ENCODE measurements around the gene C1orf21.

C1orf21 gene

DNA sequence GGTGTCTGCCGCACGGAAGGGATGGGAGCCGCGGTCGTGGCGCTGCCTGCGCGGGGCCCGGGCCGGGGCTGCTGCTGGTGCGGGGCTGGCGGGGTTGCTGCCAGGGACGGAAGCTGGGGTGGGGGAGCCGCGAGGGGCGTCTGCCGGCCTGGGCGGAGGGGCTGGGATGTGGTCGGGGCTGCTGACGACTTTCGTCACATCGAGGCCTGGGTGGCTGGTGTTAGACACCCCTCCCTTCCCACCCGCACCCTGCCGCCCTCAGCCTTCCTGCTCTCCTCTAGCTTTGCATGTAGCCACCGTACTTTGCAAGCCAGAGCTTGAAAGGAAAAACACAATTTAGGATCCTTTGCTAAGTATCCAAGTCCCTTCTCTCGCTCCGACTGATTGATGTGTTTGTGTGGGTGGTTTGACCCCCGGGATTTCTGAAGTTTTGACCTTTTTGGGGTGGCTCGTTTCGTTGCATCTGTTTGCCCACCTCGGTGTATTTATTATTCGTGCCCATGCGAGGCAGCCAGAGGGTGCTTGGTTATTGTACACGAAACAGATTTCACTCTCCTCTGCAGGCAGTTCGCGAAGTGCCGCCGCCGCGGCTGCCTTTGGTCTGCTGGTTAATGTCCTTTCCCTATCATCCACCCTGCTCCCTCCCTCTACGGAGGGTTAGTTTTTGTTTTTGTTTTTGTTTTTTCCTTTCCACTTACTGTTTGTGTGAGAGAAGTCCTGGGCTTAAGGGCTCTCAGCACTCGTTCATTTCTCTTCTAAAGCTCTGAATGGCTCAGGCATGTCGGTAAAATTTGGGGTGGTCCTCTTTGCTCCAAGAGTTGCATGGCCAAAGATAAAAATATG is 868 bp downstream of the C1orf21 start:
- DNase-seq: peak; percentile 67

DNA sequence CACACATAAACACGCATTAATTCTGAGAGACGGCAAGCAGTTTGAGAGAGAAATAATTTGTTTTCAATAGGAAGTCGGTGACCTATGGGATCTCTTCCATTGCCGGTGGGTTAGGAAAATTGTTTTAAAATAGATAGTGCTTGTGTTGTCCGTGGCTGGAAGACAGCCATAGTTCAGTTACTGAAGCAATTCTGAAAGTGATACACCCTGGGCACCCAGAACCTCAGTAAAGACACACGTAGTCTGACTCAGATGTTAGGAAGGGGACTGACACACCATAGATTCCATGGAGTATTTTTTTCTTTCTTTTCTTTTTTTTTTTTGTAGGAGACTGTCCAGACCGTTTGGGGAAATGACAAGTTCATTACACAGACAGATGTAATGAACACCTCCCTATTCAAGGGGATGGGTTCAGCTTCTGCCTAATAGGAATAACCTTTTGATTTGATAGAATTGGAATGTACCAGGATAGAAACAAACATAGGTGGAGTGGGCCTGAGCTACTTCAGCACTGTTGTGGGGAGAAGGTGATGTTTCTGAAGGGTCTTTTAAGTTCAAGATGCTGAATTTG is 1.6 kb downstream of the C1orf21 start:
- no peak for DNase-seq

- no peak for DNase-seq
Measured at GRCh38 chr1:184388971-184389370, 2.1 kb downstream of the C1orf21 start.

- DNase-seq: no peak
Measured at GRCh38 chr1:184389446-184389845, 2.6 kb downstream of the C1orf21 start.

- DNase-seq: no peak
Measured at GRCh38 chr1:184390889-184391288, 4.1 kb downstream of the C1orf21 start.

GRCh38 chr1:184392067-184392466 is 5.2 kb downstream of the C1orf21 start:
- no peak for DNase-seq

DNA sequence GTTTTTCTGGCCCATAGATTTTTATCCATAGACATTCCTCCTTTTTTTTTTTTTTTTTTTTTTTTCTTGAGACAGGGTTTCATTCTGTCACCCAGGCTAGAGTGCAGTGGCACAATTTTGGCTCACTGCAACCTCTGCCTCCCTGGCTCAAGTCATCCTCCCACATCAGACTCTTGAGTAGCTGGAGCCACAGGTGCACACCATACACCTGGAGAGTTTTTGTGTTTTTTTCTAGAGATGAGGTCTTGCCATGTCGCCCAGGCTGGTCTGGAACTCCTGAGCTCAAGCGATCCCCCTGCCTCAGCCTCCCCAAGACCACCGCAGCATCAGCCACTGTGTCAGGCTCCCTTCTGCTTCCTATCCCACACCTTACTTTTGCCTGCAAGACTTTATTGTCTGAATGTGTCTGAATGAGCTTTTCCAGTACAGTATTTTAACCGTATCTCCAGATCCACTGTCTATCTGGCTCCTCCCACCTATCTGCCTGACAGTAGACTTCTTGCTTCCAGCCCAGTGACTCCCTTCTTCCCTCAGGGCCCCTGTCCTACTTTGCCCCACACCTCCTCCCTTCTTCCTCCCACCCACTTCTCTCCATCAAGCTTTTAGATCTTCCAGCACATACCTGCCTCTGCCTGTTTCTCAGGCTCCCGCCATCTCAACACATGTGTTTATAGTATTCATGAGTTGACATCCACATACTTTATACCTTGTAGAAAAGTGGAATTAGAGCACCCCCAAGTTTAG is 6.1 kb downstream of the C1orf21 start:
- DNase-seq: no peak

DNA sequence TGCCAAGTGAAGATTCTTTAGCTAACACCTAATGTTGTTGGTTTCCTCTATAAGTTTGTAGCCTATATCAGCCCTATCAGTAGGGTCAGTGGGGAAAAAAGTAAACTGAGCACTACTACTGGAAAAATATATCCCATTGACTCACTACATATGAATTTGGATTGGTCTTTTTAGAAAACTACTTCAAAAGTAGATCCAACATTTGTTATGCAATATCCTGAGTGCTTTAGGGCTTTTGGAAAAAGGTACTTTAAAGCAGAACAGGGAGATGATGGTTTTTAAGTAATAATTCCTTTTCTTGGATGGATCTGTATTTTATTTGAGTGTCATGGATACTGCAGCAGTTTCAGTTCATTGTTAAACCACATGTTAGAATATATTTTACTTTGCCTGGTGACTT is 7.1 kb downstream of the C1orf21 start:
- no peak for DNase-seq

DNA sequence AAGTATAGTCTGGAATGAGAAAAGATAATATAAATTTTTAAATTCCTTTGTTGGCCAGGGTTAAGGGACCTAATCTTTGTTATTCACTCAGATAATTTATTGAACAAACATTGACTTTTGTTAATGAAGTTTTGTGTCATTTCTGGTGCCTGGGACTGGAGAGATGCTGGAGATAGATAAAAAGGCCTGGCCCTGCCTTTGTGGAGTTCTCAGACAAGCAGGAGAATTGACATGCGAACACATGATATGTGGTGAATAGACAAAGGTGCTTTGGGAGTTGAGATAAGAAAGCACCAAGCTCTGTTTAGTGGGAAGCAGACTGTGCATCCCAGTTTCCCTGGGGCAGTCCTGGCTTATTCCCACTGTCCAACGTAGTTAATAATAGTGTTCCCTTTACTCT is 8.5 kb downstream of the C1orf21 start:
- no peak for DNase-seq

DNA sequence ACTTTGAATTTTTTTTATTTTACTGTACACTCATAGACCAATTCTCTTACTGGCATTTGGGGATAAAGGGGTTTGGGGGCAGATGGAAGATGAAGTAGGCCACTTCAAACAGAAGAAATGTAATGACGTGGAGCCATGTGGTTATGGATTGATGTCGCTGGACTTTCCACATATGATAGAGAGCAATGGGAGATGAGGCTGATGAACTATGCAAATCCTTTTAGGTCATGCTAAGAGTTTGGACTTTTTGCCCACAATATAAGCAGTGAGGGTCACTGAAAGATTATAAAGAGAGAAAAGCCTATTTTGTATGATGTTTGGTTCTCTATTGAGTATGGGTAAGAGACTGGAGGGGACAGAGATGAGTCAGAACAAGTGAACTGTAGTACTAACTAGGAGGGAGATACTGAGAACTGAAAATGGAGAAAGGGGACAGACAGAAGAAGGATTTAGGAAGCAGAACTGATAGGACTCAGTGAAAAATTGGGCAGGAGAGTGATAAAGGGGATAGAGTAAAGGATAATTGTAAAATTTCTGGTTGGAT is 9.2 kb downstream of the C1orf21 start:
- DNase-seq: no peak

DNA sequence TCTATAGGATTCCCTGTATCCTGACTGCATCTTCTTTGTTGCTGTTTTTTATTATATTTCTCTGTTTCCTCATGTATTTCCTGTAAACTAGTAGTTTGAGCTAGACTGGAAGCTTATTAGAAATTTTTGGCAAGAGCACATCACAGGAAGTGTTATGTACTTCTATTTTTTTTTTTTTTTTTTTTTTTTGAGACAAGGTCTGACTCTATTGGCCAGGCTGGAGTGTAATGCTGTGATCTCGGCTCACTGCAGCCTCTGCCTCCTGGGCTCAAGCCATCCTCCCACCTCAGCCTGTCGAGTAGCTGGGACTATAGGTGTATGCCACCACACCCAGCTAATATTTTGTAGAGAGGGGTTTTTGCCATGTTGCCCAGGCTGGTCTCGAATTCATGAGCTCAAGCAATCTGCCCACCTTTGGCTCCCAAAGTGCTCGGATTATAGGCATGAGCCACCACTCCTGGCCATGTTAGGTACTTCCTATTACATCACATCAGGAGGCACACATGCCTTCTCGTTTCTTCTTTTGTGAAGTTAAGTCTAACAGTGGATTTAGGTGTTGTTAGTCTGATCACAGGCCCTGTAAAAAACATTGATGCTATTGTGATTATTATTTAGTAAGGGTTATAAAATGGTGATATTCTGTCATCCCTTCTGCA is 12.5 kb downstream of the C1orf21 start:
- DNase-seq: no peak

DNA sequence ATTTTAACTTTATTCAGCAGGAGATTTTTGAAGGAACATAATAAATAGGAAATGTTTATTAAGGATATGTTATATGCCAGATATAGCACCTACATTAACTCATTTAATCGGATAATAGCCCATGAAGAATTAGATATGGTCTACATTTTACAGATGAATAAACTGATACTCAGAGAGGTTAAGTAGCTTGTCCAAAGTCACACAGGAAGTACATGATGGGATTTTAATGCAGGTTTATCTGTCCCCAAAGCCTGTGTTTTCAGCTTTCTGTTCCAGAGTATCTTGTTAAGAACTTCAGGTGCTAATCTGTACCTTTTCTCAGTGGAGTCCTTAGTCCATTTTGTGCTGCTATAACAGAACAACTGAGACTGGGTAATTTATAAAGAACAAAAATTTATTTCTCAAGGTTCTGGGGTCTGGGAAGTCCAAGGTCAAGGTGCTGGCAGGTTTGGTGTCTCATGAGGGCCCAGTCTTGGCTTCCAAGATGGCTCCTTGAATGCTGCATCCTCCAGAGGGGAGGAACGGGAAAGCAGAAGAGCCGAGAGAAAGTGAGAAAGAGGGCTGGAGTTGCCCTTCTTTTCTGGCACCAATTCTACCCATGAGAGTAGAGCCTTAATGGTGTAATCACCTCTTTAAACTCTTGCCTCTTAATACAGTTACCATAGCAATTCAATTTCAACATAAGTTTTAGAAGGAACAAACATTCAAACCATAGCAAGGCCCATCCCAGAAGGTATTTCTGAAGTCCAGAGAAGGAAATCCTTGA is 17.3 kb downstream of the C1orf21 start:
- no peak for DNase-seq

GRCh38 chr1:184404727-184405027 is 17.8 kb downstream of the C1orf21 start:
- no peak for DNase-seq

GRCh38 chr1:184405094-184405800 is 18.4 kb downstream of the C1orf21 start:
- no peak for DNase-seq

- DNase-seq: no peak
Measured at GRCh38 chr1:184405801-184406142, 18.9 kb downstream of the C1orf21 start.

DNA sequence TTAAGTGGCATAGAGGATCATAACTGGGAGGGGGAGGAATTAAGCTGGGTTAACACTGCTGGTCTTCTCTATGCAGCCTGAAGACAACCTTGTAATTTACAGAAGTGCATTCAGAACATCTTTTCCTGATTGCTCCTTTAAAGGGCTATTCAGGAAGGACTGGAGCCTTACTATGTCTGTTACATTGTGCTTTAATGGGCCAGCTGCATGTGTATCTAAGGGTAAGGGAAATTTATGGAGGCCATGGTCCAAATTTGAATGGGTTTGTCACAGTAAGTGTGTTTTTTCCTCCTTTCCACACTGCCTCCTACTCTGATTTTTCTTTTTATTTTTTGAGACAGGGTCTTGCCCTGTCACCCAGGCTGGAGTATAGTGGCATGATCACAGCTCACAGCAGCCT is 19.6 kb downstream of the C1orf21 start:
- DNase-seq: no peak

- DNase-seq: no peak
Measured at GRCh38 chr1:184407816-184408510, 21.1 kb downstream of the C1orf21 start.

- no peak for DNase-seq
Measured at GRCh38 chr1:184408580-184408979, 21.8 kb downstream of the C1orf21 start.

- no peak for DNase-seq
Measured at GRCh38 chr1:184409011-184409410, 22.2 kb downstream of the C1orf21 start.

DNA sequence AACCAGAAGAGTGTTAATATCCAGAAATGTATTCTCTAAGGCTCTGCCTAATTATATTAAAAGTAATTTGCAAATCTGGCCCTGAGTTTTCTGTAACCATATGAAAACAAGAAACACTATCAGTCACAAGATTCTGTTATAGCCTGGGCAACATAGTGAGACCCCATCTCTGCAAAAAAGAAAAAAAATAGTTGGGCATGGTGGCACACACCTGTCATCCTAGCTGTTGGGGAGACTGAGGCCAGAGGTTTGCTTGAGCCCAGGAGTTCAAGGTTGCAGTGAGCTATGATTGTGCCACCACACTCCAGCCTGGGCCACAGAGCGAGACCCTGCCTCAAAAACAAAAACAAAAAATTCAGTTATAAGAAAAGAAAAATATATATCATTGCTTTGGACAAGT is 25.6 kb downstream of the C1orf21 start:
- no peak for DNase-seq

- no peak for DNase-seq
Measured at GRCh38 chr1:184416481-184416880, 29.7 kb downstream of the C1orf21 start.
